Renal cortex interstitium (tissue), 11 donors: ENCODE data around the gene RPL18. TPM values are rescaled to one million over a fixed set of nuclear protein-coding genes. Genes with fewer than 3 reads are reported as not detected.
A peak's percentile ranks its signal among the peaks of the same experiment; 100 is the strongest.

ENCODE experiments used
- DNase-seq, 11 donors: peaks; one replicate each; pipeline ENCODE4 v3.0.0-alpha.2; 2013; ENCODE audit warnings: low read depth in 9 of 11, low spot score in 4 of 11; ENCODE audit errors: extremely low read depth in 1 of 11
- polyA plus RNA-seq, 3 donors: library from polyadenylated mRNA; unstranded; fragments of 120-200 nt; gene quantifications; one replicate each; pipeline ENCODE4 v1.2.1, GENCODE V29; 2013; ENCODE audit not compliant: insufficient read length in 3 of 3

The RPL18 gene
- polyA plus RNA-seq, 3 donors, result 1,072 to 1,401 (median 1,249) TPM

GRCh38 chr19:48609571-48610108 lies 9.3 kb downstream of the RPL18 start:
- DNase-seq, result no peak

- no peak for DNase-seq
Measured at GRCh38 chr19:48608798-48609263, 10.1 kb downstream of the RPL18 start.

GRCh38 chr19:48607359-48607755 lies 11.6 kb downstream of the RPL18 start:
- no peak for DNase-seq

- DNase-seq, result no peak
Measured at GRCh38 chr19:48606463-48607358, 12.3 kb downstream of the RPL18 start, which contains the start of gene SPACA4. Gene SPACA4, plus strand, starts transcription at chr19:48606742. Its CDS starts 237 bp downstream, at chr19:48606979.

- no peak for DNase-seq
Measured at GRCh38 chr19:48603850-48604249, 15.1 kb downstream of the RPL18 start.

GRCh38 chr19:48603449-48603848 lies 15.5 kb downstream of the RPL18 start:
- DNase-seq, result no peak

GRCh38 chr19:48603001-48603400 lies 16.0 kb downstream of the RPL18 start:
- no peak for DNase-seq

- DNase-seq, result no peak
Measured at GRCh38 chr19:48600679-48601417, 18.1 kb downstream of the RPL18 start.

- DNase-seq, result no peak
Measured at GRCh38 chr19:48598996-48599700, 19.8 kb downstream of the RPL18 start.

GRCh38 chr19:48596679-48597465 lies 22.1 kb downstream of the RPL18 start:
- DNase-seq, result no peak

- no peak for DNase-seq
Measured at GRCh38 chr19:48596237-48596636, 22.7 kb downstream of the RPL18 start.

- DNase-seq, result no peak
Measured at GRCh38 chr19:48595833-48596232, 23.1 kb downstream of the RPL18 start.

GRCh38 chr19:48595171-48595570 lies 23.8 kb downstream of the RPL18 start:
- DNase-seq, result no peak

- DNase-seq, result no peak
Measured at GRCh38 chr19:48591021-48591420, 28.0 kb downstream of the RPL18 start.

- peak; percentile 60 to 84 (median 76) for DNase-seq
Measured at GRCh38 chr19:48588670-48589401, 30.1 kb downstream of the RPL18 start.

GRCh38 chr19:48587387-48587786 lies 31.6 kb downstream of the RPL18 start:
- no peak for DNase-seq

- DNase-seq, result no peak
Measured at GRCh38 chr19:48582168-48582567, 36.8 kb downstream of the RPL18 start.

GRCh38 chr19:48578891-48579290 lies 40.1 kb downstream of the RPL18 start:
- DNase-seq, result no peak
